Osteocyte (in vitro differentiated cells): Measurements from ENCODE around the gene ZCCHC4. TPM values are rescaled to one million over a fixed set of nuclear protein-coding genes. Genes with fewer than 3 reads are reported as not detected.

Experiments
- DNase-seq: peaks from one replicate; pipeline ENCODE4 v3.0.0; 2021; ENCODE audit warnings: mixed read lengths; ENCODE audit not compliant: unreplicated experiment; ENCODE audit errors: extremely low spot score
- H3K27ac Mint-ChIP-seq: one replicate; pipeline ENCODE4 v1.8.0; 2021; ENCODE audit warnings: mild to moderate bottlenecking, mixed read lengths; ENCODE audit not compliant: unreplicated experiment
- H3K27me3 Mint-ChIP-seq: one replicate; pipeline ENCODE4 v1.8.0; 2021; ENCODE audit warnings: mixed read lengths; ENCODE audit not compliant: unreplicated experiment
- H3K36me3 Mint-ChIP-seq: one replicate; pipeline ENCODE4 v1.8.0; 2021; ENCODE audit warnings: mixed read lengths; ENCODE audit not compliant: unreplicated experiment
- H3K4me1 Mint-ChIP-seq: one replicate; pipeline ENCODE4 v1.8.0; 2021; ENCODE audit warnings: mixed read lengths; ENCODE audit not compliant: unreplicated experiment
- H3K4me3 Mint-ChIP-seq: one replicate; pipeline ENCODE4 v1.8.0; 2021; ENCODE audit warnings: mild to moderate bottlenecking, moderate library complexity, mixed read lengths; ENCODE audit not compliant: unreplicated experiment
- H3K9me3 Mint-ChIP-seq: one replicate; pipeline ENCODE4 v1.8.0; 2021; ENCODE audit warnings: mixed read lengths; ENCODE audit not compliant: unreplicated experiment
- CTCF ChIP-seq: fragments of 200-600 bp; sonication (generic); IDR thresholded peaks from 2 replicates; pipeline ENCODE4 v1.5.0; 2021; ENCODE audit warnings: antibody characterized with exemption, mild to moderate bottlenecking, moderate library complexity
- long read RNA-seq: library from polyadenylated mRNA; unstranded; transcript quantifications from one replicate; pipeline ENCODE4 v2.0.0, GENCODE V29; 2021
- total RNA-seq: library from RNA; stranded (reverse); gene quantifications from 2 replicates; pipeline ENCODE4 v1.2.1, GENCODE V29; 2021

The ZCCHC4 gene
- total RNA-seq: 9.4 and 9.5 TPM in 2 replicates
- long read RNA-seq, transcript ZCCHC4-201 (13 exons, 2,785 nt): major isoform, 28 of 43 reads
- long read RNA-seq, partial matches to known transcripts: 11 of 43 reads
- long read RNA-seq, other reads (novel, unspliced or antisense): 3 of 43 reads

GRCh38 chr4:25312496-25313200 lies at the start of gene ZCCHC4:
TSS of gene ZCCHC4 (plus strand) at chr4:25312774. CDS start at chr4:25312810, 36 bp downstream.
- H3K27ac Mint-ChIP-seq: peak within 1 kb of the TSS; percentile 98

GRCh38 chr4:25271866-25272265 lies 40.7 kb upstream of the ZCCHC4 start:
- Mint-ChIP-seq H3K36me3 (peaks cover 8% of the 10 kb centered on the region), H3K4me3 (no peak overlapping the region), H3K27ac (no peak overlapping the region), H3K27me3 (no peaks in the 10 kb centered on the region), H3K9me3 (no peaks in the 10 kb centered on the region), H3K4me1 (no peaks in the 10 kb centered on the region)
- no peak for DNase-seq
- no peak for TF ChIP-seq CTCF

More at GRCh38 chr4:25312496-25313200, at the start of gene ZCCHC4:
- Mint-ChIP-seq H3K4me1 (peaks cover 13% of the 10 kb centered on the region), H3K27me3 (no peaks in the 10 kb centered on the region), H3K9me3 (no peaks in the 10 kb centered on the region), H3K4me3 (peak within 1 kb of the TSS; percentile 98), H3K36me3 (peaks cover 2% of the 10 kb centered on the region)
- peak; percentile 97 for DNase-seq
- TF ChIP-seq CTCF: peak; percentile 100

GRCh38 chr4:25280210-25280609 lies 32.4 kb upstream of the ZCCHC4 start:
- no peaks in the 10 kb centered on the region for H3K4me1 Mint-ChIP-seq
- no peaks in the 10 kb centered on the region for H3K9me3 Mint-ChIP-seq
- H3K27me3 Mint-ChIP-seq: no peaks in the 10 kb centered on the region
- DNase-seq: no peak
- H3K4me3 Mint-ChIP-seq: no peak overlapping the region
- TF ChIP-seq CTCF: no peak
- H3K27ac Mint-ChIP-seq: no peak overlapping the region
- peaks cover 12% of the 10 kb centered on the region for H3K36me3 Mint-ChIP-seq

- H3K27me3 Mint-ChIP-seq: peaks cover 7% of the 10 kb centered on the region
- TF ChIP-seq CTCF: no peak
These were observed 28.6 kb upstream of the ZCCHC4 start for GRCh38 chr4:25283948-25284347.

GRCh38 chr4:25284466-25284865 lies 28.1 kb upstream of the ZCCHC4 start:
- Mint-ChIP-seq H3K36me3 (peaks cover 13% of the 10 kb centered on the region), H3K27ac (no peak overlapping the region), H3K4me1 (no peaks in the 10 kb centered on the region), H3K4me3 (no peak overlapping the region), H3K9me3 (peaks cover 18% of the 10 kb centered on the region), H3K27me3 (peaks cover 7% of the 10 kb centered on the region)
- no peak for DNase-seq
- no peak for TF ChIP-seq CTCF

More at GRCh38 chr4:25283948-25284347, 28.6 kb upstream of the ZCCHC4 start:
- Mint-ChIP-seq H3K4me3 (no peak overlapping the region), H3K4me1 (no peaks in the 10 kb centered on the region), H3K9me3 (peaks cover 18% of the 10 kb centered on the region), H3K36me3 (peaks cover 13% of the 10 kb centered on the region), H3K27ac (no peak overlapping the region)
- DNase-seq: no peak
